CD4-positive, alpha-beta T cell (primary cell): ENCODE results near the gene SSH2. TPM values are rescaled to one million over a fixed set of nuclear protein-coding genes. Genes with fewer than 3 reads are reported as not detected.

Experiments
- ATAC-seq: fragments of 200-7000 bp; cut with Tn5 transposase; one replicate; pipeline ENCODE4 v1.10.0; 2022; ENCODE audit warnings: mild to moderate bottlenecking; ENCODE audit not compliant: poor library complexity
- CTCF ChIA-PET: fragments of 350-600 bp; sonication (Branson Sonifier 250); formaldehyde crosslinking; loops from one replicate; lab custom pipeline; 2021; ENCODE audit warnings: antibody characterized with exemption, inconsistent platforms; lab: Charles Lee
- POLR2A ChIA-PET: fragments of 350-600 bp; sonication (Branson Sonifier 250); formaldehyde crosslinking; loops from one replicate; lab custom pipeline; 2021; ENCODE audit warnings: antibody characterized with exemption, inconsistent platforms; lab: Charles Lee
- DNase-seq, 14 experiments: peaks; one replicate each; pipeline ENCODE4 v3.0.0-alpha.2; 2013 to 2020; ENCODE audit warnings: mixed read lengths in 2 of 14
- H3K27ac ChIP-seq, 2 donors: one replicate each; pipeline versions ENCODE4 v1.5.1 to v1.7.0; 2013; ENCODE audit warnings: low read length in 2 of 2, low read depth in 1 of 2, mild to moderate bottlenecking in 1 of 2
- H3K27me3 ChIP-seq, 2 experiments: 1 replicate in 1 of 2; 2 replicates in 1 of 2; pipeline versions ENCODE4 v1.6.1 to v1.7.0; 2013; ENCODE audit warnings: low read length in 2 of 2, control low read depth in 1 of 2, mild to moderate bottlenecking in 1 of 2, moderate library complexity in 1 of 2; ENCODE audit not compliant: insufficient read depth in 2 of 2, control insufficient read depth in 1 of 2
- H3K36me3 ChIP-seq: one replicate; pipeline ENCODE4 v1.6.1; 2013; ENCODE audit warnings: low read length, control low read depth; ENCODE audit not compliant: insufficient read depth
- H3K4me1 ChIP-seq: one replicate; pipeline ENCODE4 v1.6.1; 2013; ENCODE audit warnings: low read length, control low read depth; ENCODE audit not compliant: insufficient read depth
- H3K4me3 ChIP-seq: one replicate; pipeline ENCODE4 v1.5.1; 2013; ENCODE audit warnings: mild to moderate bottlenecking, low read length, moderate library complexity
- H3K9me3 ChIP-seq, 2 experiments: 1 replicate in 1 of 2; 2 replicates in 1 of 2; pipeline versions ENCODE4 v1.6.1 to v1.7.0; 2013; ENCODE audit warnings: low read length in 2 of 2, mild to moderate bottlenecking in 2 of 2, control low read depth in 1 of 2, moderate library complexity in 1 of 2; ENCODE audit not compliant: control insufficient read depth in 1 of 2, insufficient read depth in 1 of 2
- H3K27ac Mint-ChIP-seq: one replicate; pipeline ENCODE4 v1.8.0; 2020; ENCODE audit warnings: mixed read lengths
- H3K27me3 Mint-ChIP-seq: one replicate; pipeline ENCODE4 v1.8.0; 2021; ENCODE audit warnings: mixed read lengths
- H3K36me3 Mint-ChIP-seq: one replicate; pipeline ENCODE4 v1.8.0; 2021; ENCODE audit warnings: low read depth, mixed read lengths
- H3K4me1 Mint-ChIP-seq: one replicate; pipeline ENCODE4 v1.8.0; 2021; ENCODE audit warnings: low read depth, mixed read lengths
- H3K4me3 Mint-ChIP-seq: one replicate; pipeline ENCODE4 v1.8.0; 2020; ENCODE audit warnings: mild to moderate bottlenecking, mixed read lengths
- H3K9me3 Mint-ChIP-seq: one replicate; pipeline ENCODE4 v1.8.0; 2020; ENCODE audit warnings: mixed read lengths
- CTCF ChIP-seq: fragments of 200-600 bp; IDR thresholded peaks from one replicate; pipeline ENCODE4 v1.8.0; 2022; ENCODE audit warnings: antibody characterized with exemption, mild to moderate bottlenecking
- intact Hi-C, 2 experiments: fragments of 100-400 bp; cut with DNase I in 1 of 2; cut with micrococcal nuclease in 1 of 2; formaldehyde crosslinking; loops; one replicate each; pipeline versions ENCODE4 v1.15.1 to v1.9.0; 2023 to 2025; cut with DNase I, micrococcal nuclease
- total RNA-seq, 174 experiments: library from RNA in 2 of 174; stranded (reverse) in 2 of 174; gene quantifications; one replicate each; pipeline ENCODE4 v1.2.3 and lab custom pipeline; 2021 to 2026

Gene SSH2
- total RNA-seq, 2 experiments from 2014 or later, result 73.4 to 81.5 TPM

- TF ChIP-seq CTCF, result no peak
- H3K36me3 Mint-ChIP-seq, result peaks cover 65% of the 10 kb centered on the region
- DNase-seq (no peak), ATAC-seq (no peak)
- H3K27ac Mint-ChIP-seq, result peak overlapping the region; percentile 89
- CTCF ChIA-PET, result interaction anchor here (0.7 to 1.8 kb wide), 4 partner anchors 27 to 126 kb away, joined by 3 to 4 read pairs (median 4); no protein-coding TSS in a partner anchor
- no peaks in the 10 kb centered on the region for H3K9me3 Mint-ChIP-seq
- Histone ChIP-seq H3K9me3 (no peaks in the 10 kb centered on the region), H3K27ac (no peak overlapping the region), H3K36me3 (peaks cover 1% of the 10 kb centered on the region), H3K4me3 (no peak overlapping the region), H3K27me3 (no peaks in the 10 kb centered on the region), H3K4me1 (peaks cover 20% of the 10 kb centered on the region)
- no peak overlapping the region for H3K4me3 Mint-ChIP-seq
- H3K4me1 Mint-ChIP-seq, result peaks cover 92% of the 10 kb centered on the region
- H3K27me3 Mint-ChIP-seq, result no peaks in the 10 kb centered on the region
- POLR2A ChIA-PET, result interaction anchor here (1.1 to 5.6 kb wide), 3 partner anchors 16 to 39 kb away, joined by 3 to 23 read pairs (median 14); no protein-coding TSS in a partner anchor
- intact Hi-C loops, result loop anchor here in 1 of 2 experiments (5.0 kb wide), 1 partner anchor 37 kb away; no protein-coding TSS in a partner anchor
These were observed 185.9 kb downstream of the SSH2 start for GRCh38 chr17:29744121-29744520.

GRCh38 chr17:29742210-29742513 lies 187.9 kb downstream of the SSH2 start:
- Mint-ChIP-seq H3K27ac (peak overlapping the region; percentile 89), H3K27me3 (no peaks in the 10 kb centered on the region), H3K4me1 (peaks cover 79% of the 10 kb centered on the region), H3K9me3 (no peaks in the 10 kb centered on the region), H3K36me3 (peaks cover 50% of the 10 kb centered on the region), H3K4me3 (peak overlapping the region; percentile 34)
- Histone ChIP-seq H3K36me3 (no peaks in the 10 kb centered on the region), H3K27ac (no peak overlapping the region), H3K4me3 (no peak overlapping the region), H3K9me3 (no peaks in the 10 kb centered on the region), H3K27me3 (no peaks in the 10 kb centered on the region), H3K4me1 (peaks cover 20% of the 10 kb centered on the region)
- CTCF ChIA-PET, result no interaction called here
- intact Hi-C loops, result loop anchor here in 1 of 2 experiments (5.0 kb wide), 1 partner anchor 35 kb away; no protein-coding TSS in a partner anchor
- POLR2A ChIA-PET, result interaction anchor here (0.7 to 5.6 kb wide), 4 partner anchors 18 to 1843 kb away, joined by 3 to 23 read pairs (median 5); no protein-coding TSS in a partner anchor
- TF ChIP-seq CTCF, result no peak
- DNase-seq (no peak), ATAC-seq (no peak)

- peak overlapping the region; percentile 42 for H3K4me3 Mint-ChIP-seq
- Histone ChIP-seq H3K4me3 (no peak overlapping the region), H3K27me3 (no peaks in the 10 kb centered on the region), H3K9me3 (no peaks in the 10 kb centered on the region), H3K27ac (peak overlapping the region in 1 of 2 donors; percentile 23), H3K4me1 (peaks cover 20% of the 10 kb centered on the region), H3K36me3 (no peaks in the 10 kb centered on the region)
- ATAC-seq (peak; percentile 51), DNase-seq (peak in 2 of 14 experiments; percentile 19 to 25)
- H3K4me1 Mint-ChIP-seq, result peaks cover 59% of the 10 kb centered on the region
- no peaks in the 10 kb centered on the region for H3K9me3 Mint-ChIP-seq
- peaks cover 43% of the 10 kb centered on the region for H3K36me3 Mint-ChIP-seq
- H3K27ac Mint-ChIP-seq, result peak overlapping the region; percentile 89
- no peak for TF ChIP-seq CTCF
- intact Hi-C loops, result loop anchor here in 1 of 2 experiments (2.0 to 5.0 kb wide), 2 partner anchors 13 to 33 kb away; no protein-coding TSS in a partner anchor
- CTCF ChIA-PET, result interaction anchor here (1.4 kb wide), 1 partner anchor 123 kb away, joined by 3 read pairs; no protein-coding TSS in a partner anchor
- POLR2A ChIA-PET, result interaction anchor here (0.5 to 5.6 kb wide), 3 partner anchors 13 to 123 kb away, joined by 3 to 23 read pairs (median 4); no protein-coding TSS in a partner anchor
- H3K27me3 Mint-ChIP-seq, result no peaks in the 10 kb centered on the region
These were observed 190.0 kb downstream of the SSH2 start for GRCh38 chr17:29740017-29740416.
